Mesodermal cell (in vitro differentiated cells): Measurements from ENCODE around the gene ADAMTS17.

Experiments used
- H3K27ac ChIP-seq: 2 replicates; pipeline ENCODE4 v1.7.0; 2013; ENCODE audit warnings: mild to moderate bottlenecking, low read depth, low read length, moderate library complexity; ENCODE audit not compliant: severe bottlenecking
- H3K36me3 ChIP-seq: 2 replicates; pipeline ENCODE4 v1.7.1; 2013; ENCODE audit warnings: mild to moderate bottlenecking, low read length, moderate library complexity; ENCODE audit not compliant: control insufficient read depth, insufficient read depth
- H3K4me1 ChIP-seq: one replicate; pipeline ENCODE4 v1.7.1; 2013; ENCODE audit warnings: mild to moderate bottlenecking, low read length; ENCODE audit not compliant: insufficient read depth, control insufficient read depth, poor library complexity, severe bottlenecking
- H3K4me3 ChIP-seq: 2 replicates; pipeline ENCODE4 v1.7.0; 2013; ENCODE audit warnings: low read length, control low read depth, mild to moderate bottlenecking; ENCODE audit not compliant: insufficient read depth, poor library complexity, severe bottlenecking; ENCODE audit errors: extremely low read depth
- H3K9me3 ChIP-seq: 2 replicates; pipeline ENCODE4 v1.7.1; 2013; ENCODE audit warnings: mild to moderate bottlenecking, low read length, moderate library complexity; ENCODE audit not compliant: control insufficient read depth
- WGBS, 2 experiments: methylation state at CpG; one replicate each; pipeline ENCODE4 v1.1.5; 2013; ENCODE audit warnings: missing lambda C conversion rate in 2 of 2; ENCODE audit not compliant: insufficient coverage in 2 of 2; 5-methylcytosine and 5-hydroxymethylcytosine counted together

The ADAMTS17 gene

DNA sequence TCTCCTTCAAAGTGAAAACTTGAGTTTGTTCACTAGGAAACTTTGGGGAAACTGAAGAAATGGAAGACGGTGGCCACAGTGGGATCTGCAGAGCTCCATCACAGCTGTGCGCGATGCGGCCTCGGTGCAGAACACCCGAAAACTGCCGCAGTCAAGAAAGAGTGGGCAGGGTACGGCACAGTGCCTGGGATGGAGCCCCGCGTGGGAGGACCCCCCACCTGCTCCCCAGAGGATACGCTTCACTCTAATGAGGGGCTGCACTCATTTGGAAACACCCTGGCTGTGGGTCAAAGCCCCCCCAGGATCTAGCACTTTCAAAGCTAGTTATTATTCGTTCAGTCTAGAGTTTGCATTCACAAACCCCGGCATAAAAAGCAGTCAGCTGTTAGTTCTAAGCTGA, 9.5 kb downstream of the ADAMTS17 start:
- 91 to 93% methylated on average over 11 to 12 of the region's 13 CpGs for WGBS, 2 experiments
- H3K4me1 ChIP-seq, result no peaks in the 10 kb centered on the region
- H3K9me3 ChIP-seq, result no peaks in the 10 kb centered on the region
- no peaks in the 10 kb centered on the region for H3K36me3 ChIP-seq
- H3K27ac ChIP-seq, result no peak overlapping the region
- H3K4me3 ChIP-seq, result no peak overlapping the region

DNA sequence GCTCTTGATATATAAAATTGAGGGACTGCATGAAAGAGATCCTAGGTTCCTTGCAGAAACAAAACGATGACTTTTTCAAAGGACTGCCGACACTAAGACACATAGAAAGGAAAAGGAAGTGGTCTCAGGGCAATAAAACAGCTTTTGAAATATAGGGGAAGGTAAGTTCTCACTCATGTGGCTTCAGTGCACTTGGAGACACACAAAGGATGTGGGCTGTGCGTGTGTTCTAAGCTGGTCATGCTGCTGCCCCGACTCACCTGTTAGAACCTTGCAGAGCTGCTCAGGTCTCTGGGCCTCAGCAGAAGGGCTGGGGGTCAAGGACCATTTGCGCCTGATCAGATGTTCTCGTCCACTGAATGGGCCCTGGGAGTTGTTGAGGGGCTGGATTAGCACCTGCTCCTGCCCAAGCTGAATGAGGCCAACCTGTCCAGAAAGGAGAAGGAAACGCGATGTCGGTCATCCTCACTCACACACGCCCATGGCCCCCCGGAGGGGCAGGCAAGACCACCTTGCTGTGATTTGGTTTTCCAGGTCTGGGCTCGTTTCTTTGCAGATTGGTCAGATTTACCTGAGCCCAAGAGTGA, 11.1 kb downstream of the ADAMTS17 start:
- Histone ChIP-seq H3K4me1 (no peaks in the 10 kb centered on the region), H3K4me3 (no peak overlapping the region), H3K36me3 (no peaks in the 10 kb centered on the region), H3K27ac (no peak overlapping the region), H3K9me3 (no peaks in the 10 kb centered on the region)
- 90 to 94% methylated on average over 8 to 12 of the region's 12 CpGs for WGBS, 2 experiments

DNA sequence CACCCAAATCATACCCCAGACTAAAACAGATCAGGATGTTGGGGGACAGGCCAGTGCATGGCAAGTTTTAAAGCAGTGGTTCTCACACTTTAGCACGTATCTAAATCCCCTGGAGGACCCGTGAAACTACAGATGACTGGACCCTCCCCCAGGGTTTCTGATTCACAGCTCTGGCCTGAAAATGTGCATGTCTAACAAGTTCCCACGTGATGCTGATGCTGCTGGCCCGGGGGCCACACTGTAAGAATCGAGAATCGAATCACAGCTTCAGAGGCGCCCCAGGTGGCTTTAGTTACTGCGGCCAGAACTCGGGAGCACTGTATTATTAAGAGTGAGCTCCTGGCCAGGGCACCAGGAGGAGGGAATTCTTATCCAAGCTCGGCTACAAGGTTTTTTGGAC, 11.6 kb downstream of the ADAMTS17 start:
- Histone ChIP-seq H3K4me3 (no peak overlapping the region), H3K27ac (no peak overlapping the region), H3K4me1 (no peaks in the 10 kb centered on the region), H3K9me3 (no peaks in the 10 kb centered on the region), H3K36me3 (no peaks in the 10 kb centered on the region)
- WGBS, 2 experiments, result 74 to 85% methylated on average over 10 of the region's 10 CpGs

DNA sequence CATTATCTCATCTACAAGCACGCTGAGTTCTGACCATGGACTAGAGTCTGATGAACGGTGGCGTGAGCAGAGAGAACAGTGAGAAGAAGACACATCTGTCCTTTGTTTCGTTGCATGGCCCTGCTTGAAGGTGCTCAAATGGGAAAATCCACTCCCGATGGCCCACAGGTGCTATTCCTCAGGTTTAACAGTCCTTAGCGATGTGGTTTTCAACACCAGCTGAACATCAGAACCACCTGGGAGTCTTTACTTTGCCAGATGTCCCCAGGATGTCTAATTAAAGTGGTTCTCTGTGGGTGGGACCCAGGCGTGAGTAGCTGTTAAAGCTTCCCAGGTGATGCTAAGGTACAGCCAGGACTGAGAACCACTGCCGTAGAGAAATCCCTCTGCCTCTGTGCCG, 13.0 kb downstream of the ADAMTS17 start:
- no peak overlapping the region for H3K4me3 ChIP-seq

DNA sequence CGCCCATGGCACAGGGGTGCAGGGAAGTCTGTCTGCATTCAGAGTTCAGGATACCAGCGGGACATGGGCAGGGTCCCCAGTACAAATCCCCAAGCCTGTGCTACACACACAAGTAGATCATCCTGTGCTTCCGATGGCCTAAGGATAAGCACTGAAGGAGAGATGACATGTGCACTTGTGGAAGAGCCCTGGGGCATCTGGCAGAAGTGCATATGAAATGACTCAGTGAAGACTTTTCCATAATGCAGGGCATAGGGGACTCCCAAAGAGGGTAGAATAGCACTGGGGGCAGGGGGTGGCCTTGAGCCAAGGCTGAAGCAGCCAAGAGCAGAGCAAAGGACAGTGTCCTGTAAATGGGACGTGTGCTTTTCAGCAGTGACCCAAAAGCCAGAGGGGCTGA, 22.9 kb downstream of the ADAMTS17 start:
- WGBS, 2 experiments, result 87 to 100% methylated on average over 3 to 4 of the region's 4 CpGs
- no peaks in the 10 kb centered on the region for H3K4me1 ChIP-seq
- H3K9me3 ChIP-seq, result no peaks in the 10 kb centered on the region
- no peak overlapping the region for H3K4me3 ChIP-seq
- H3K36me3 ChIP-seq, result no peaks in the 10 kb centered on the region
- no peak overlapping the region for H3K27ac ChIP-seq

More for the DNA sequence above, 13.0 kb downstream of the ADAMTS17 start:
- Histone ChIP-seq H3K36me3 (no peaks in the 10 kb centered on the region), H3K9me3 (no peaks in the 10 kb centered on the region), H3K27ac (no peak overlapping the region), H3K4me1 (no peaks in the 10 kb centered on the region)
- 90 to 92% methylated on average over 9 of the region's 9 CpGs for WGBS, 2 experiments

DNA sequence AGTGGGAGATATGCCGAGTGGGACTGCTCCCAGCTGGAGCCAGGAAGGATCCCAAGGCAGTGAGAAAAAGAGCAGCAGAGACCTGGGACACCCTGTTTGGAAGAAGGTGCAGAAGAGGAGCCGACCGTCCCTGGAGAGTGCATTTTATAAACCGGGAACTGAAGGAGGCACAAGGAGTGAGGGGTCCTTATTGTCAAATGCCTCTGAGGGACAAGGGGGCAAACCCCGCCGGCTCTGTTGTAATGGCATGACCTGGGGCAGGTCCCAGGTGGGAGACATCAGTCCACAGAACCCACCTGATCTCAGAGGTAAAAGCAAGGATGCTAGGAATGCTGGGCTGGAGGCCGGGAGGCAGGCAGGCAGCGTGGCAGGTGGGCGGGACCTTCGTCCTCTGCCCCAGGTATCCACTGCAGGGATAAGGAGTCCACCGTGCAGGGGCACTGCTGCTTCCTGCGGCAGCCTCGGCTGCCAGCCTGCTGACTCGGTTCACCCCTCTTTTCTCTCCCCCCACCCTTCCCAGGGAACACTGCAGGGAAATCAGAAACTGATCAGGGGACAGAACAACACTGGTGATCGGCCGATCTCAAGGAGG, 26.9 kb downstream of the ADAMTS17 start:
- Histone ChIP-seq H3K9me3 (no peaks in the 10 kb centered on the region), H3K27ac (no peak overlapping the region), H3K36me3 (no peaks in the 10 kb centered on the region), H3K4me1 (no peaks in the 10 kb centered on the region), H3K4me3 (no peak overlapping the region)
- whole genome bisulfite sequencing, 2 experiments, result 79 to 86% methylated on average over 11 to 12 of the region's 16 CpGs

DNA sequence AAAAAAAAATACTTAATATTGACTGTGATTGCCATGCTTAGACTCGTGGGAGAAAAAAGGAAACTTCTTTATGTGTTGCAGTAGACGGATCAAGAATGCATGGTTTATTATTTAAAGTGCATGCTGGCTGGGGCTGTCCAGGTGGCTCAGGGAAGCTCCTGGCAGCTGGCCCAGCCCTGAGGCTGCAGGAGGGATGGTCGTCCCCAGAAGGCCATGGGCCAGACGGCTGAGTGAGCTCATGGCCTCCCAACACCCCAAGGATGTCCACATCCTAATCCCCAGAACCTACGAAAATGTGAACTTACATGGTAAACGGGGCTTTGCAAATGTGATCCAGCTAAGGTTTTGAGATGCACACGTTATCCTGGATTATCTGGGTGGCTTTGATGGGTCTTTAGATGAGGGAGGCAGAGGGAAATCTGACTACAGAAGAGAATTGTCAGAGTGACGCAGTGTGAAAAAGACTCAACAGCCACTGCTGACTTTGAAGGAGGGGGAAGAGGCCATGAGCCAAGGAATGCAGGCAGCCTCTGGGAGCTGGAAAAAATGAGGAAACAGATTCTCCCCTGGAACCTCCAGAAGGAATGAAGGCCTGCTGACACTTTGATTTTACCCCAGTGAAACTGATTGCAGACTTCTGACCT, 29.8 kb downstream of the ADAMTS17 start:
- WGBS, 2 experiments, result 90 to 94% methylated on average over 5 to 6 of the region's 8 CpGs
- H3K9me3 ChIP-seq, result no peaks in the 10 kb centered on the region
- no peaks in the 10 kb centered on the region for H3K4me1 ChIP-seq
- no peaks in the 10 kb centered on the region for H3K36me3 ChIP-seq
- no peak overlapping the region for H3K4me3 ChIP-seq
- no peak overlapping the region for H3K27ac ChIP-seq

DNA sequence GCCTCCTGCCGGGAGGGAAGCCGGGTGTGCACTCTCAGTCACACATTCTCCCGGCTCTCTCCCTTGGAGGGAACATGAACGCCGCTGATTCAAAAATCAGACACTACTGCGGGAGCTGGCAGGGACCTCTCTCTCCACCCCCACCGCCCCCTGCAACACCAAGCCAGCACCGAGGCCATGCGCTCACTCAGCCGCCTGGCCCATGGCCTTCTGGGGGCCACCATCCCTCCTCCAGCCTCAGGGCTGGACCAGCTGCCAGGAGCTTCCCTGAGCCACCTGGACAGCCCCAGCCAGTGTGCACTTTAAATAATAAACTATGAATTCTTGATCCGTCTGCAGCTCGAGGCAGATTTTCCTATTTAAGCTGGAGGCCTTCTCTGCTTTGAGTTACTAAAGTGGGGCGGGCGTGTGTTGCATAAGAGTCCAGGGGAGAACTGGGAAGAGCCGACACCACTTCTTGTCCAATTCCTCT, 30.6 kb downstream of the ADAMTS17 start:
- no peak overlapping the region for H3K27ac ChIP-seq
- 95 to 99% methylated on average over 10 of the region's 15 CpGs for WGBS, 2 experiments

DNA sequence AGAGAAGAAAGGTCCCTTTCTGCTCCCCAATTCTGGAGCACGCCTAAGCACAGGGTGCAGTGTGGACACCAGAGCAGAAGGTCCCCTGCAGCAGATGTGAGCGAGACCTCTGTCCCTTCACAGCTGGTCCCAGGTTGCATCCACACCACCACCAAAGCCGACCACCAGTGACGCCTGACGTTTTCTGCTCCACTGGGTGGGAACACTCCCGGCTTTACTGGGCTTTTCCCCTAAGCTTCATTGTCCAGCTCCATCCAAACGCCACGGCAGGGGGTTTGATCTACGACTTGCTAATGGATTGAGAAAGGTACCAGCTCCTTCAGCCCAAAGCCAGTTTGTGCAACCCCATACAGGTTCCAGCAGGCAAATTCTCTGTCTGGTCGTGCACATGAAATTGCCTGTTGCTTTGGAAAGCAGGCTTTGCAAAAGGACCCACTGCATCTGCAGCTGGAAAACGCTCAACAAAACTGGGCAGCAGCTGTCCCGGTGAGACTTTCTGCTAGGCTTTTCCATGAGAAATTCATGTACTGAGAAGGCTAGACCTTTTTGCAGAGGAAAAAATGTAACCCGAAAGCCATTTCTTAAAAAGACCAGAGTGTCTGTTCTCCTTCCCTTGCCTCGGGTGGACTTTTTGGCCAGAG, 31.1 kb downstream of the ADAMTS17 start:
- H3K27ac ChIP-seq, result no peak overlapping the region
- H3K36me3 ChIP-seq, result no peaks in the 10 kb centered on the region
- H3K9me3 ChIP-seq, result no peaks in the 10 kb centered on the region
- no peaks in the 10 kb centered on the region for H3K4me1 ChIP-seq
- 77 to 84% methylated on average over 12 to 14 of the region's 14 CpGs for WGBS, 2 experiments
- H3K4me3 ChIP-seq, result no peak overlapping the region

More for the DNA sequence above, 30.6 kb downstream of the ADAMTS17 start:
- H3K36me3 ChIP-seq, result no peaks in the 10 kb centered on the region
- H3K9me3 ChIP-seq, result no peaks in the 10 kb centered on the region
- H3K4me1 ChIP-seq, result no peaks in the 10 kb centered on the region
- no peak overlapping the region for H3K4me3 ChIP-seq

DNA sequence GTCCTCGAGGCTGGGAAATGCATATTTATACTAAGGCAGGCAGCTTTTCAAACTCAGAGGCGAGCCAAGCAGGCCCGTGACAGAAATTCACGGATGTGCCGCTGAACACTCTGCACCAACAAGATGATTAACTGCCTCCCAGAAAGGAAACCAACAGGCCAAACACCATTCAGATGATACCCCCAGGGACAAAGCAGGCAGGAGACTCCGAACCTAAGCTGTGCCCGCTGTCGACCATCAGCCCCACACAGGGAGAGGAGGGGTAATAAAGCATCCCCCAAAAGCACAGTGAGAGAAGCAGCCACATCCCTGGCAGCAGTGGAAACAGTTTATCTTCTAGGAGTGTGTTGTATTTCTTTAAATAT, 31.8 kb downstream of the ADAMTS17 start:
- H3K4me3 ChIP-seq, result no peak overlapping the region
- WGBS, 2 experiments, result 79 to 85% methylated on average over 8 of the region's 8 CpGs
- no peaks in the 10 kb centered on the region for H3K36me3 ChIP-seq
- no peaks in the 10 kb centered on the region for H3K9me3 ChIP-seq
- no peaks in the 10 kb centered on the region for H3K4me1 ChIP-seq
- no peak overlapping the region for H3K27ac ChIP-seq
